ENCODE results near the gene QRICH2.
"Not testable (repeated sequence)": the region's sequence is repeated elsewhere in the genome, so short reads cannot be mapped to it uniquely, and the experiment has no call there.

QRICH2 gene

GRCh38 chr17:76277300-76278267 lies 30.5 kb downstream of the QRICH2 start:
- DNase-seq, result no peak

GRCh38 chr17:76276461-76277299 lies 31.4 kb downstream of the QRICH2 start:
- no peak for DNase-seq

GRCh38 chr17:76276069-76276431 lies 32.0 kb downstream of the QRICH2 start:
- DNase-seq, result no peak

- no peak for DNase-seq
These were observed 32.6 kb downstream of the QRICH2 start for GRCh38 chr17:76275382-76276068.

GRCh38 chr17:76274112-76274956 lies 33.7 kb downstream of the QRICH2 start:
- no peak for DNase-seq

- no peak for DNase-seq
These were observed 34.5 kb downstream of the QRICH2 start for GRCh38 chr17:76273445-76274111.

GRCh38 chr17:76272541-76273444 lies 35.3 kb downstream of the QRICH2 start:
- DNase-seq, result no peak

GRCh38 chr17:76271669-76272540 lies 36.2 kb downstream of the QRICH2 start:
- DNase-seq, result no peak

GRCh38 chr17:76270770-76271668 lies 37.1 kb downstream of the QRICH2 start:
- DNase-seq, result no peak

GRCh38 chr17:76270127-76270592 lies 37.9 kb downstream of the QRICH2 start:
- DNase-seq, result no peak

- no peak for DNase-seq
These were observed 38.8 kb downstream of the QRICH2 start for GRCh38 chr17:76268991-76269981.

- no peak for DNase-seq
These were observed 39.9 kb downstream of the QRICH2 start for GRCh38 chr17:76268015-76268749.

GRCh38 chr17:76267581-76268001 lies 40.5 kb downstream of the QRICH2 start:
- DNase-seq, result not testable (repeated sequence)

GRCh38 chr17:76267051-76267576 lies 41.0 kb downstream of the QRICH2 start:
- no peak for DNase-seq

GRCh38 chr17:76266244-76266938 lies 41.7 kb downstream of the QRICH2 start:
- no peak for DNase-seq
